ENCODE data around the gene PLPP6. TPM values are rescaled to one million over a fixed set of nuclear protein-coding genes. Genes with fewer than 3 reads are reported as not detected.

Gene PLPP6
- total and polyA plus RNA-seq, 2 donors (not counting 1 experiment from before 2014, with no cell fraction given), result 6.3 to 14.3 TPM

DNA sequence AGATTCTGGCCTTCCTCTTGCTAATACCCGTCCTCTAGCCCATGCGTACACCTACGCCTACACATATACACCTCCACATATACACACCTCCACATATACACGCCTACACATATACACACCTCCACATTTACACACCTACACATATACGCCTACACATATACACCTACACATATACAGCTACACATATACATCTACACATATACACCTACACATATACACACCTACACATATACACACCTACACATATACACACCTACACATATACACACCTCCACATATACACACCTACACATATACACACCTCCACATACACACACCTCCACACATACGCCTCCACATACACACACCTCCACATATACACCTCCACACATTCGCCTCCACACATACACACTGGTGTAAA lies 51.8 kb downstream of the PLPP6 start:
- no peak for TF ChIP-seq CTCF (IDR thresholded peaks at IDR 0.05)
- TF ChIP-seq EZH2 (IDR thresholded peaks at IDR 0.05; ENCODE audit: borderline replicate concordance, insufficient read depth, low read depth, low read length, poor library complexity, severe bottlenecking), result no peak
- ChIA-PET CTCF (no interaction called here), POLR2A (no interaction called here)
- intact Hi-C loops (cut with micrococcal nuclease), result no loop called here
- no peaks in the 10 kb centered on the region for H3K9me3 Mint-ChIP-seq (ENCODE audit: insufficient read depth)
- Histone ChIP-seq H3K4me1 (ENCODE audit: control insufficient read depth in 2 of 2, insufficient read depth in 2 of 2, low read length in 2 of 2) (no peaks in the 10 kb centered on the region), H3K9me3 (ENCODE audit: control extremely low read depth in 1 of 3, control insufficient read depth in 2 of 3, insufficient read depth in 1 of 3, low read length in 2 of 3) (no peaks in the 10 kb centered on the region), H3K9ac (ENCODE audit: low read length) (no peak overlapping the region), H3K4me2 (replicated peaks; ENCODE audit: low read depth, low read length, poor library complexity, severe bottlenecking) (no peak overlapping the region), H3K4me3 (ENCODE audit: control extremely low read depth in 1 of 5, extremely low read depth in 1 of 5, insufficient read depth in 1 of 5, low read depth in 2 of 5, low read length in 4 of 5) (no peak overlapping the region), H4K20me1 (ENCODE audit: control insufficient read depth, insufficient read depth, low read length, poor library complexity, severe bottlenecking) (no peaks in the 10 kb centered on the region), H2AFZ (ENCODE audit: insufficient read depth, low read depth, low read length, poor library complexity, severe bottlenecking) (no peak overlapping the region), H3K36me3 (replicated peaks in 1 of 2; ENCODE audit: control extremely low read depth in 1 of 2, control insufficient read depth in 1 of 2, extremely low read depth in 1 of 2, insufficient read depth in 2 of 2, low read length in 1 of 2) (peaks cover 6 to 41% of the 10 kb centered on the region in 2 experiments), H3K27me3 (replicated peaks in 1 of 4; ENCODE audit: control extremely low read depth in 1 of 4, control insufficient read depth in 3 of 4, insufficient read depth in 4 of 4, low read length in 3 of 4) (no peaks in the 10 kb centered on the region), H3K79me2 (ENCODE audit: control insufficient read depth, insufficient read depth, low read length) (peaks cover 2% of the 10 kb centered on the region), H3K27ac (ENCODE audit: low read length in 2 of 2) (peak overlapping the region in 1 of 2 donors; percentile 42)
- no peaks in the 10 kb centered on the region for H3K27me3 Mint-ChIP-seq
- no peak overlapping the region for H3K4me3 Mint-ChIP-seq
- DNase-seq (peak; percentile 25), ATAC-seq (ENCODE audit: low read depth) (no peak)
- peak overlapping the region; percentile 0 for H3K27ac Mint-ChIP-seq
- no peaks in the 10 kb centered on the region for H3K4me1 Mint-ChIP-seq
- WGBS (ENCODE audit: insufficient coverage), result 80% methylated on average over 6 of the region's 7 CpGs

GRCh38 chr9:4714266-4715016 lies 52.3 kb downstream of the PLPP6 start:
- ChIA-PET CTCF (no interaction called here), POLR2A (no interaction called here)
- WGBS (ENCODE audit: insufficient coverage), result 98% methylated on average over 7 of the region's 9 CpGs
- ATAC-seq (ENCODE audit: low read depth), result no peak
- no peaks in the 10 kb centered on the region for H3K9me3 Mint-ChIP-seq (ENCODE audit: insufficient read depth)
- H3K36me3 ChIP-seq (replicated peaks in 1 of 2; ENCODE audit: control extremely low read depth in 1 of 2, control insufficient read depth in 1 of 2, extremely low read depth in 1 of 2, insufficient read depth in 2 of 2, low read length in 1 of 2), result peaks cover 6 to 46% of the 10 kb centered on the region in 2 experiments
- H3K4me1 ChIP-seq (ENCODE audit: control insufficient read depth in 2 of 2, insufficient read depth in 2 of 2, low read length in 2 of 2), result no peaks in the 10 kb centered on the region
- H3K4me3 Mint-ChIP-seq, result no peak overlapping the region
- peaks cover 6% of the 10 kb centered on the region for H3K79me2 ChIP-seq (ENCODE audit: control insufficient read depth, insufficient read depth, low read length)
- no peaks in the 10 kb centered on the region for H3K9me3 ChIP-seq (ENCODE audit: control extremely low read depth in 1 of 3, control insufficient read depth in 2 of 3, insufficient read depth in 1 of 3, low read length in 2 of 3)
- H3K4me3 ChIP-seq (ENCODE audit: control extremely low read depth in 1 of 5, extremely low read depth in 1 of 5, insufficient read depth in 1 of 5, low read depth in 2 of 5, low read length in 4 of 5), result no peak overlapping the region
- no peak overlapping the region for H3K27ac Mint-ChIP-seq
- H3K27me3 ChIP-seq (replicated peaks in 1 of 4; ENCODE audit: control extremely low read depth in 1 of 4, control insufficient read depth in 3 of 4, insufficient read depth in 4 of 4, low read length in 3 of 4), result no peaks in the 10 kb centered on the region
- H3K27me3 Mint-ChIP-seq, result no peaks in the 10 kb centered on the region
- DNase-seq, result no peak
- intact Hi-C loops (cut with micrococcal nuclease), result no loop called here
- no peak for TF ChIP-seq EZH2 (IDR thresholded peaks at IDR 0.05; ENCODE audit: borderline replicate concordance, insufficient read depth, low read depth, low read length, poor library complexity, severe bottlenecking)
- no peak for TF ChIP-seq CTCF (IDR thresholded peaks at IDR 0.05)
- no peaks in the 10 kb centered on the region for H4K20me1 ChIP-seq (ENCODE audit: control insufficient read depth, insufficient read depth, low read length, poor library complexity, severe bottlenecking)
- no peak overlapping the region for H3K4me2 ChIP-seq (replicated peaks; ENCODE audit: low read depth, low read length, poor library complexity, severe bottlenecking)
- no peak overlapping the region for H2AFZ ChIP-seq (ENCODE audit: insufficient read depth, low read depth, low read length, poor library complexity, severe bottlenecking)
- H3K9ac ChIP-seq (ENCODE audit: low read length), result no peak overlapping the region
- peak overlapping the region in 1 of 2 donors; percentile 42 for H3K27ac ChIP-seq (ENCODE audit: low read length in 2 of 2)
- H3K4me1 Mint-ChIP-seq, result no peaks in the 10 kb centered on the region

Measured in B cell (primary cell).